Astrocyte of the cerebellum (primary cell): ENCODE results near the gene TNS4.

Source experiments
- DNase-seq: peaks from one replicate; pipeline ENCODE4 v3.0.0-alpha.2; 2011; ENCODE audit warnings: low read depth
- H3K4me3 ChIP-seq: 2 replicates; pipeline ENCODE4 v1.5.1; 2011; ENCODE audit warnings: mild to moderate bottlenecking, low read depth, low read length, moderate library complexity
- in situ Hi-C: cut with HindIII; loops from 2 replicates; pipeline ENCODE4 v1.10.0; 2017; ENCODE audit warnings: low sequenced_read_pairs
- TF ChIP-seq, protein P1 (sequence below): IDR thresholded peaks from 2 replicates; pipeline ENCODE4 v1.5.1; 2012; ENCODE audit warnings: low read length, low read depth, moderate library complexity, mild to moderate bottlenecking; ENCODE audit errors: missing control alignments

The TNS4 gene

DNA sequence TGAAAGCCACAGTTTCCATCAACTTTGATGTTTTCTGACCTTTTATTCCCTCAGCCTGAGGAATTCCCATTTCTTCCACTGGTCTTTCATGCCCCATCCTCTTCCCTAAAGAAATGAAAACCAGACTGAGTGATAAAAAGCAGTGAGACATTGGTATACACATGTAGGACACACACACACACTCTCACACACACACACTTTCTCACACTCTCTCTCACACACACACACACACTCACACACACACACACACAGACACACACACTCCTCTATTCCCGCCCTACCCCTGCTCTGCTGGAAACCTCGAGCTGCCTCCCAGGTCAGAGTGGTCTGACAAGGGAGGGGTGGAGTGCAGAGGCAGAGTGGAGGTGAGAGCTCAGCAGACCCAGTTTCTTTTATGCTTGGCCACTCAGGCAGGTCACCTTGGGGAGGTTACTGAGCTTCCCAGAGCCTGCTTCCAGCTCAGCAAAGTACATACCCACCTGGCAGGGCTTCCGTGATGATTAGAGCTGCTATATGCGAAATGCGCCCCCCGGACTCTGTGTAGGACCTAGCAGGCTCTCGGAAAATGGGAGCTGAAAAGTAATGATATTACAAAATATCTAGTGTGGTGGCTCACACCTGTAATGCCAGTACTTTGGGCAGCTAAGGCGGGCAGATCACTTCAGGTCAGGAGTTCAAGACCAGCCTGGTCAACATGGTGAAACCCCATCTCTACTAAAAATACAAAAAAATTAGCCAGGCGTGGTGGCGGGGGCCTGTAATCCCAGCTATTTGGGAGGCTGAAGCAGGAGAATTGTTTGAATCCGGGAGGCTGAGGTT, 33.2 kb upstream of the TNS4 start:
- TF ChIP-seq, protein P1, sequence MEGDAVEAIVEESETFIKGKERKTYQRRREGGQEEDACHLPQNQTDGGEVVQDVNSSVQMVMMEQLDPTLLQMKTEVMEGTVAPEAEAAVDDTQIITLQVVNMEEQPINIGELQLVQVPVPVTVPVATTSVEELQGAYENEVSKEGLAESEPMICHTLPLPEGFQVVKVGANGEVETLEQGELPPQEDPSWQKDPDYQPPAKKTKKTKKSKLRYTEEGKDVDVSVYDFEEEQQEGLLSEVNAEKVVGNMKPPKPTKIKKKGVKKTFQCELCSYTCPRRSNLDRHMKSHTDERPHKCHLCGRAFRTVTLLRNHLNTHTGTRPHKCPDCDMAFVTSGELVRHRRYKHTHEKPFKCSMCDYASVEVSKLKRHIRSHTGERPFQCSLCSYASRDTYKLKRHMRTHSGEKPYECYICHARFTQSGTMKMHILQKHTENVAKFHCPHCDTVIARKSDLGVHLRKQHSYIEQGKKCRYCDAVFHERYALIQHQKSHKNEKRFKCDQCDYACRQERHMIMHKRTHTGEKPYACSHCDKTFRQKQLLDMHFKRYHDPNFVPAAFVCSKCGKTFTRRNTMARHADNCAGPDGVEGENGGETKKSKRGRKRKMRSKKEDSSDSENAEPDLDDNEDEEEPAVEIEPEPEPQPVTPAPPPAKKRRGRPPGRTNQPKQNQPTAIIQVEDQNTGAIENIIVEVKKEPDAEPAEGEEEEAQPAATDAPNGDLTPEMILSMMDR: no peak
- in situ Hi-C loops: loop anchor here (5.0 kb wide), 2 partner anchors 72 to 97 kb away; no protein-coding TSS in a partner anchor
- H3K4me3 ChIP-seq: no peak overlapping the region
- DNase-seq: no peak

DNA sequence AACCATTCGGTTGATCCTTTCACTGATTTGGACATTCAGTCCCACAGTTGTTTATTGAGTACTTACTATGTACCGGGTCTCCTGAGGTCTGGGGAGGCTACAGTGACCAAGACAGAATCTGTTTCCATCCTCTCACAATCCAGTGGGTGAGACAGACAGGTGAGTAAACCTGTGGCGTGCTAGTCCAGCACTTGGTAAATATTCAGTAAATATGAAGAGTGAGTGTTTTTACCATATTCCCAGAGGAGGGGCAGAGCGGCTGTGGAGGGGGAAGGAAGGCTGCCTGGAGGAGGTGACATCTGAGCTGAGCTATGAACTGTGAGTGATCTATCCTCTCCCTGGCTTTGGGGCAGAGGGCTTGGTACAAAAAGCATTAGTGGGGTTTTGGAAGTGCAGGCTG, 32.5 kb upstream of the TNS4 start:
- no peak for DNase-seq
- TF ChIP-seq, protein P1: no peak
- in situ Hi-C loops: loop anchor here (5.0 kb wide), 2 partner anchors 72 to 97 kb away; no protein-coding TSS in a partner anchor
- no peak overlapping the region for H3K4me3 ChIP-seq

DNA sequence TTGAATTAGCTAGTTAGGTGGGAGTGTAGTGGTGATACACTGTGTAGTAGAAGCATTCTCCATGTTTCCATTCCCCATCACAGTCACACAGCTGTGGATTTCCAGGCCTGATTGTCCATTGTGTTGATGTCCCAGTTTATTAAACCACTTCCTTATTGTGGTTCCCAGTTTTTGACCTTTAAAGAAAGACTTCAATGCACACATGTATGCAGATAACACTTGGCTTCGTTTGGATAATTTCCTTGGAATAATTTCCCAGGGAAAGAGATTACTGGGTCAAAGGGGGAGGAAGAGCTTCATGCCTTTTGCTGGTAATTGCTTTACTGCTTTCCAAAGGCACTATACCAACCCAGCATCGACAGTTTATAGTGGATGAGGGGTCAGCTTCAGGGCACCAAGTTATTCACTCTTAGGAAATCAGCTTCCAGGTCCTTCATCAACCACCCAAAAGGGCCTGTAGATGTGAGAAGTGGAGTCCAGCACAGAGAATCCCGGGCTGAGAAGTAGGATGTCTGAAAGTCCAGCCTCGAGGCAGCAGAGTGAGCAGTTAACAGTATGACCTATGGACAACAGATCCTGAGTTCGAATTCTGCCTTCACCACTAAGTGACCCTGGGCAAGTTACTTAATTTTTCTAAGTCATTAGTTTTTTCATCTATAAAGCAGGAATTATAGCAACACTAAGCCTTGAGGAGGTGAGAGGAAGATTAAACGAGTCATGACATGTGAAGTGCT, 31.3 kb upstream of the TNS4 start:
- in situ Hi-C loops: loop anchor here (5.0 kb wide), 2 partner anchors 70 to 95 kb away; no protein-coding TSS in a partner anchor
- TF ChIP-seq, protein P1: no peak
- DNase-seq: no peak
- no peak overlapping the region for H3K4me3 ChIP-seq

DNA sequence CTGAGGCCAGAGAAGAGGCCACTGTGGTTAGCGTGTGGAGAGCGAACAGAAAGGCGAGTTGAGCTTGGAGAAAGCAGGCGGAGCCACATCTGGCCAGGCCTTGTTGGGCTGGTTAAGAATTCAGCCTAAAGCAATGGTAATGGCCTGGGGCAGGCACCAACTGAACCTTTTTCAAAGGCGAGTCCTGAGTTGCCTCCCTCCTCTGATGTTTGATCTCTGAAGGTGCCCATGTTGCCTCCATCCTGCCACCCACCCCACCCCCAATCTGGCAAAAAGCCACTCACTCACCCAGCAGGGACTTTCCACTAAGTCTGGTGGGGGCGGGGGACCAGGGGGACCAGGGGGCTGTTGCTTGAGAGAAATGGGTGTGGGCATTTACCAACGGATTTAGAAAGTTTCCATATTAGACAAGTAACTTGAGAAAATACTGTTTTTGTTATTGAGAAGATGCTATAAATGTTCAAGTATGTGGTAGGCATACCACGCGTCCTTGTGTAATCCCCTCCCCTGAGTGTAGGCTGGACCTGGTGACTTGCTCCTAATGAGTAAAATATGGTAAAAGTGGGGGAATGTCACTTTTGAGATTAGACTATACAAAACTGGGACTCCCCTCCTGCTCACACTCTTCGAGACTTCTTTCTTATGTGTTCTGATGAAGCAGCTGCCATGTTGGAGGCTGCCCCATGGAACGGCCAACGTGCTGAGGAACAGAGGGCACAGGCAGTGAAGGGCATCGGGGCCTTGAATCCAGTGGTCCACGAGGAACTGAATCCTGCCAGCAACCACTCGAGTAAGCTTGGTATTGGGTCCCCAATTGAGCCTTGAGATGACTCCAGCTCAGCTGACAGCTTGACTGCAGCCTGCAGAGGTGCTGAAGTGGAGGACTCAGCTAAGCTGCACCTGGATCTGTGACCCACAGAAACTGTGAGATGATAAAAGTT, 29.9 kb upstream of the TNS4 start:
- in situ Hi-C loops: loop anchor here (5.0 kb wide), 2 partner anchors 69 to 94 kb away; no protein-coding TSS in a partner anchor
- TF ChIP-seq, protein P1: no peak
- no peak for DNase-seq
- H3K4me3 ChIP-seq: no peak overlapping the region

DNA sequence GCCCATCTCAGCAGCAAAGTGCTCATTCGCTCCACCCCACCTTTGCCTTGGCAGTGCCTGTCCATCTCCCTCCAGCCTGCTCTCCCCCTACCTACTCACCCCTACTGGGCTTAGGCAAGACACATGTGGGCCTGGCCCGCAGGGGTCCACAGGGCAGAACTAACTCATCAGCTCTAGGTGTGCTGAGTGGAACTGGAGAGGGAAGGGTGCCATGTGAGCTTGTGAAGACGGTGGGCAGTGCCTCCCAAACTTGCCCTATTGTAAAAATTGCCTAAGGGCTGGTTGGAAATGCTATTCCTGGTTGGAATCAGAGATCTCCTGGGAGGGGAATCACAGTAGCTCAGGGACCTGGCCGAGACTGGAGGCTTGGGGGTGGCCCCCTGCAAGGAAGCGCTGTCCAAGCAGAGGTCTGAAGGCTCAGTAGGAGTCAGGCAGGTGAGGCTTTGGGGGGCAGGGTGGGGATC, 29.1 kb upstream of the TNS4 start:
- no peak overlapping the region for H3K4me3 ChIP-seq
- in situ Hi-C loops: loop anchor here (5.0 kb wide), 2 partner anchors 68 to 93 kb away; no protein-coding TSS in a partner anchor
- TF ChIP-seq, protein P1: no peak
- no peak for DNase-seq
